Stimulated activated CD4-positive, alpha-beta T cell treated with anti-CD3 and anti-CD28 coated beads, Interleukin-1b, Interleukin-23, amount 100 ng/mL, for 4 hours (primary cell): ENCODE measurements around the gene NUTM2F.
"Not testable (repeated sequence)": the region's sequence is repeated elsewhere in the genome, so short reads cannot be mapped to it uniquely, and the experiment has no call there.

ENCODE experiments used
- DNase-seq, 2 donors: peaks; one replicate each; pipeline ENCODE4 v3.0.0-alpha.2; 2020; ENCODE audit warnings: low read depth in 2 of 2

Gene NUTM2F

GRCh38 chr9:94316236-94316635 lies 12.2 kb downstream of the NUTM2F start:
- DNase-seq: not testable (repeated sequence)

GRCh38 chr9:94315034-94315984 lies 13.1 kb downstream of the NUTM2F start:
- DNase-seq: not testable (repeated sequence)

DNA sequence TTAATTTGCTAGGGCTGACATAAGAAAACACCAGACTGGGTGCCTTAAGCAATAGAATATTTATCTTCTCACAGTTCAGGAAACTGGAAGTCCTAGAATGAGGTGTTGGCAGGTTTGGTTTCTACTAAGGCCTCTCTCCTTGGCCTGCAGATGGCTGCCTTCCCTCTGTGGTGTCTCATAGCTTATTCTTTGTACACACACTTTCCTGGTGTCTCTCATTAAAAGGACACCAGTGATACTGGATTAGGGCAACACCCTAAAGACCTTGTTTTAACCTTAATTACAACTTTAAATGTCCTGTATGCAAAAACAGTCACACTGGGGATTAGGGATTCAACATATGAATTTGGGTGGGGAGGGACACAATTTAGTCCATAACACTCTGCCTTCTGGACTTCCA lies 25.1 kb downstream of the NUTM2F start:
- DNase-seq: no peak

GRCh38 chr9:94302426-94302825 lies 26.0 kb downstream of the NUTM2F start:
- no peak for DNase-seq

- DNase-seq: no peak
Observed at GRCh38 chr9:94301583-94301982, 26.9 kb downstream of the NUTM2F start.

- DNase-seq: no peak
Observed at GRCh38 chr9:94300470-94301301, 27.8 kb downstream of the NUTM2F start.

DNA sequence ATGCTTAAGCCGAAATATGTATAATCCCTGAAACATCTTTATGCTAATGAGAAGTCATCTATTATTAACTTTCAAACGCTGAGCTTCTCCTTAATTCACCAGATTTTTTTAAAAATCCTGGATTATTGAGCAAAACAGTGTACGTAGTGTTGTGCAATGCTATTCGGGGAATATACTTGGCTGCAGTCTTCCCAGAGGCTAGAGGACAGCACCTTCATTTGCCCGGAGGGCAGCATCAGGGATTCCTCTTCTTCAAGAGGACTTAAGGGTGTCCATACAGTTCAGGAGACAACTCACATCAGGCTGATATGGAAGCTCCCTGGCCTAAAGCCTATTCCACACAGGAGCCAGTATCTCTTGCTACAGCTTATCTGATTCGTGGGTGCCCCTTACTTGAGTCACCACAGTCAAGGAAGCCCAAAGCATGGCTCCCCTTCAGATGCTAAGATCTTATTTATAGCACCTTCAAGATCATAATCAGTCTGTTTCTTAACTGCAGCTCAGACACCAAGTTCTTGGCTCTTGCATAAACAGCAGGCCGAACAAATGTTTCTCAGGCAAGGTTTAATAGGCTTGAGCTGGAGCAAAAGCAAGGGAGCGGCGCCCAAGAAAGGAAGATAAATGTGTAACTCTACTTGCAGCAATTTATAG lies 29.4 kb downstream of the NUTM2F start:
- no peak for DNase-seq

DNA sequence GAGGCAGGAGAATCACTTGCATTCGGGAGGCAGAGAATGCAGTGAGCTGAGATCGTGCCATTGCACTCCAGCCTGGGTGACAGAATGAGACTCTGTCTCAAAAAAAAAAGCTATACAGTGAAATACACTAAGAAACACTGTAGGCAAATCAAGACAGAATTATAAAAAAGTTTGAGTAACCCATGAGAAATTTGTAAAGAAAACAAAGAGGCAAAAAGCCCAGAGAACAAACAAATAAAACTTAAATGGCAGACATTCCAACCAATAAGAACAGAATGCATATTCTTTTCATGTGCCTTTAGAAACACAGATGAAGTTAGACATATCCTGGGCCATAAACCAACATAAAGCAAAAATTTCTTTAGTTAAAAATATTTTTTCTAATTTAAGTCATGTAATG lies 38.8 kb downstream of the NUTM2F start:
- no peak for DNase-seq

GRCh38 chr9:94287877-94288513 lies 40.4 kb downstream of the NUTM2F start:
- DNase-seq: no peak

DNA sequence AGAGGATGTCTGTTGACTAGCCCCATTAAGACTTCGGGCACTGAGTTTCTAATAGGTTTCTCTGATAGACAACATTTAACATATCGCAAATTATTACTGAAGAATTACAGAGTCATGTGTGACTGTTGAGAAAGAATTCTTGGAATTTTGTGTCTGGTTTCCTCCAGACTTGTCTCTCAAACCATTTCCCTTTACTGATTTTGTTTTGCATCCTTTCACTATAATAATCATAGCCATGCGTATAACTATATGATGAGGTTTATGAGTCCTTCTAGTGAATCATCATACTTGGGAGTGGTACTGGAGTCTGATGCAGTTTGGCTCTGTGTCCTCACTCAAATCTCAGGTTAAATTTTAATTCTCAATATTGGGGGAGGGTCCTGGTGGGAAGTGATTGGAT lies 42.3 kb downstream of the NUTM2F start:
- no peak for DNase-seq

GRCh38 chr9:94281101-94281500 lies 47.3 kb downstream of the NUTM2F start:
- no peak for DNase-seq

- no peak for DNase-seq
Observed at GRCh38 chr9:94280409-94280989, 47.9 kb downstream of the NUTM2F start.

GRCh38 chr9:94277885-94278536 lies 50.4 kb downstream of the NUTM2F start:
- DNase-seq: no peak

GRCh38 chr9:94277029-94277428 lies 51.4 kb downstream of the NUTM2F start:
- not testable (repeated sequence) for DNase-seq

GRCh38 chr9:94270009-94270408 lies 58.4 kb downstream of the NUTM2F start:
- DNase-seq: no peak

- no peak for DNase-seq
Observed at GRCh38 chr9:94269264-94269663, 59.2 kb downstream of the NUTM2F start.
